ENCODE measurements around the gene AFF3. TPM values are rescaled to one million over a fixed set of nuclear protein-coding genes. Genes with fewer than 3 reads are reported as not detected.

The AFF3 gene
- total RNA-seq, 1 donor from 2014 or later = 7.6 TPM

- peak; percentile 79 for ATAC-seq (ENCODE audit: poor library complexity)
- intact Hi-C loops (cut with DNase I) = no loop called here
- no peak for DNase-seq
These were observed 251.6 kb downstream of the AFF3 start for GRCh38 chr2:99890568-99891427.

GRCh38 chr2:99888617-99889016 is 253.8 kb downstream of the AFF3 start:
- DNase-seq (no peak), ATAC-seq (ENCODE audit: poor library complexity) (no peak)
- intact Hi-C loops (cut with DNase I) = no loop called here

- no peak for DNase-seq
- no peak for ATAC-seq (ENCODE audit: poor library complexity)
- intact Hi-C loops (cut with DNase I) = no loop called here
These were observed 256.0 kb downstream of the AFF3 start for GRCh38 chr2:99886418-99886817.

GRCh38 chr2:99883358-99883757 is 259.0 kb downstream of the AFF3 start:
- intact Hi-C loops (cut with DNase I) = no loop called here
- no peak for ATAC-seq (ENCODE audit: poor library complexity)
- DNase-seq = no peak

GRCh38 chr2:99881901-99882591 is 260.3 kb downstream of the AFF3 start:
- intact Hi-C loops (cut with DNase I) = no loop called here
- no peak for DNase-seq
- ATAC-seq (ENCODE audit: poor library complexity) = peak; percentile 48

GRCh38 chr2:99880964-99881294 is 261.5 kb downstream of the AFF3 start:
- DNase-seq (no peak), ATAC-seq (ENCODE audit: poor library complexity) (no peak)
- intact Hi-C loops (cut with DNase I) = no loop called here

- intact Hi-C loops (cut with DNase I) = no loop called here
- ATAC-seq (ENCODE audit: poor library complexity) (no peak), DNase-seq (no peak)
These were observed 262.0 kb downstream of the AFF3 start for GRCh38 chr2:99880148-99880963.

- no peak for ATAC-seq (ENCODE audit: poor library complexity)
- no peak for DNase-seq
- intact Hi-C loops (cut with DNase I) = no loop called here
These were observed 262.9 kb downstream of the AFF3 start for GRCh38 chr2:99879481-99879880.

- DNase-seq (no peak), ATAC-seq (ENCODE audit: poor library complexity) (no peak)
- intact Hi-C loops (cut with DNase I) = no loop called here
These were observed 263.6 kb downstream of the AFF3 start for GRCh38 chr2:99878581-99879350.

- intact Hi-C loops (cut with DNase I) = no loop called here
- ATAC-seq (ENCODE audit: poor library complexity) (no peak), DNase-seq (no peak)
These were observed 264.4 kb downstream of the AFF3 start for GRCh38 chr2:99877963-99878362.

- intact Hi-C loops (cut with DNase I) = no loop called here
- DNase-seq (no peak), ATAC-seq (ENCODE audit: poor library complexity) (no peak)
These were observed 265.4 kb downstream of the AFF3 start for GRCh38 chr2:99876956-99877355.

- no peak for ATAC-seq (ENCODE audit: poor library complexity)
- no peak for DNase-seq
- intact Hi-C loops (cut with DNase I) = no loop called here
These were observed 266.7 kb downstream of the AFF3 start for GRCh38 chr2:99875627-99876201.

GRCh38 chr2:99868260-99868659 is 274.1 kb downstream of the AFF3 start:
- intact Hi-C loops (cut with DNase I) = no loop called here
- ATAC-seq (ENCODE audit: poor library complexity) (no peak), DNase-seq (no peak)

- DNase-seq (no peak), ATAC-seq (ENCODE audit: poor library complexity) (no peak)
- intact Hi-C loops (cut with DNase I) = no loop called here
These were observed 274.6 kb downstream of the AFF3 start for GRCh38 chr2:99867770-99868169.

- intact Hi-C loops (cut with DNase I) = no loop called here
- DNase-seq (no peak), ATAC-seq (ENCODE audit: poor library complexity) (no peak)
These were observed 276.3 kb downstream of the AFF3 start for GRCh38 chr2:99865818-99866676.

GRCh38 chr2:99864561-99865553 is 277.5 kb downstream of the AFF3 start:
- ATAC-seq (ENCODE audit: poor library complexity) (peak; percentile 92), DNase-seq (no peak)
- intact Hi-C loops (cut with DNase I) = no loop called here

- DNase-seq (no peak), ATAC-seq (ENCODE audit: poor library complexity) (no peak)
- intact Hi-C loops (cut with DNase I) = no loop called here
These were observed 278.5 kb downstream of the AFF3 start for GRCh38 chr2:99863903-99864270.

Data from Right ventricle myocardium superior (tissue), 1 donor.